HG02678 (cell line): Measurements from ENCODE around the gene C1orf167.

ENCODE experiments used
- ATAC-seq: cut with Tn5 transposase; IDR thresholded peaks from one replicate; pipeline ENCODE4 v1.9.1; 2021; ENCODE audit warnings: mild to moderate bottlenecking, moderate library complexity; ENCODE audit not compliant: unreplicated experiment

Gene C1orf167

GRCh38 chr1:11764115-11764514, 2.1 kb downstream of the C1orf167 start:
- no peak for ATAC-seq

- ATAC-seq, result no peak
Observed at GRCh38 chr1:11764519-11764918, 2.5 kb downstream of the C1orf167 start.

- no peak for ATAC-seq
Observed at GRCh38 chr1:11765661-11766428, 3.9 kb downstream of the C1orf167 start.

GRCh38 chr1:11766429-11766776, 4.4 kb downstream of the C1orf167 start:
- ATAC-seq, result no peak

GRCh38 chr1:11767922-11768704, 6.1 kb downstream of the C1orf167 start:
- ATAC-seq, result no peak

GRCh38 chr1:11768821-11769220, 6.8 kb downstream of the C1orf167 start:
- ATAC-seq, result no peak

- ATAC-seq, result no peak
Observed at GRCh38 chr1:11769274-11769673, 7.3 kb downstream of the C1orf167 start.

GRCh38 chr1:11770011-11770410, 8.0 kb downstream of the C1orf167 start:
- ATAC-seq, result no peak

GRCh38 chr1:11771481-11772043, 9.6 kb downstream of the C1orf167 start:
- no peak for ATAC-seq

- no peak for ATAC-seq
Observed at GRCh38 chr1:11772458-11772857, 10.5 kb downstream of the C1orf167 start.

GRCh38 chr1:11774753-11775152, 12.8 kb downstream of the C1orf167 start:
- no peak for ATAC-seq

GRCh38 chr1:11777658-11778322, 15.8 kb downstream of the C1orf167 start:
- no peak for ATAC-seq

- no peak for ATAC-seq
Observed at GRCh38 chr1:11778336-11778735, 16.3 kb downstream of the C1orf167 start.

GRCh38 chr1:11778844-11779623, 17.0 kb downstream of the C1orf167 start:
- no peak for ATAC-seq

GRCh38 chr1:11779715-11780379, 17.9 kb downstream of the C1orf167 start:
- ATAC-seq, result no peak

- no peak for ATAC-seq
Observed at GRCh38 chr1:11780380-11781147, 18.6 kb downstream of the C1orf167 start.

- ATAC-seq, result no peak
Observed at GRCh38 chr1:11781297-11781696, 19.3 kb downstream of the C1orf167 start.

GRCh38 chr1:11782127-11782708, 20.2 kb downstream of the C1orf167 start:
- no peak for ATAC-seq

GRCh38 chr1:11783556-11783955, 21.6 kb downstream of the C1orf167 start:
- no peak for ATAC-seq
